HG03439 (cell line): ENCODE results near the gene LEKR1.

Experiments
- ATAC-seq: cut with Tn5 transposase; IDR thresholded peaks from one replicate; pipeline ENCODE4 v1.9.1; 2021; ENCODE audit warnings: mild to moderate bottlenecking, moderate library complexity; ENCODE audit not compliant: unreplicated experiment

The LEKR1 gene

GRCh38 chr3:157093096-157093495 lies 266.9 kb downstream of the LEKR1 start:
- no peak for ATAC-seq

DNA sequence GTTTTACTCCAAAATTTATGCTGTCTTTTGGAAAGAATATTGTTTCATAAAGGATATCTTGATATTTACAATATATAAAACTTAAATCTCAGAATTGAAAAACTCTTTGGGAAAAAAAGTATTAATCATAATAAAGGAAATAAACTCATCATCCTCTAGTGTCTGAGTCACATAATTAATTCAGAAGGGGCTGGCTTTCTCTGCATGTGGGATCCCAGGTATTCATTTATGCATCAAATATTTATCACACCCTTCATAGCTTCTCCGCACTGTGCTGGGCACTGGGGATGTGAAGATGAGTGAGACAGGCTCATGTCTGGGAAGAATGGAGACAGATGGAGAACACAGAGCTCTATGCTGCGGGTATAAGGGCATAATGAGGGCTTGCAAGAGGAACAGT lies 268.1 kb downstream of the LEKR1 start:
- ATAC-seq: no peak

DNA sequence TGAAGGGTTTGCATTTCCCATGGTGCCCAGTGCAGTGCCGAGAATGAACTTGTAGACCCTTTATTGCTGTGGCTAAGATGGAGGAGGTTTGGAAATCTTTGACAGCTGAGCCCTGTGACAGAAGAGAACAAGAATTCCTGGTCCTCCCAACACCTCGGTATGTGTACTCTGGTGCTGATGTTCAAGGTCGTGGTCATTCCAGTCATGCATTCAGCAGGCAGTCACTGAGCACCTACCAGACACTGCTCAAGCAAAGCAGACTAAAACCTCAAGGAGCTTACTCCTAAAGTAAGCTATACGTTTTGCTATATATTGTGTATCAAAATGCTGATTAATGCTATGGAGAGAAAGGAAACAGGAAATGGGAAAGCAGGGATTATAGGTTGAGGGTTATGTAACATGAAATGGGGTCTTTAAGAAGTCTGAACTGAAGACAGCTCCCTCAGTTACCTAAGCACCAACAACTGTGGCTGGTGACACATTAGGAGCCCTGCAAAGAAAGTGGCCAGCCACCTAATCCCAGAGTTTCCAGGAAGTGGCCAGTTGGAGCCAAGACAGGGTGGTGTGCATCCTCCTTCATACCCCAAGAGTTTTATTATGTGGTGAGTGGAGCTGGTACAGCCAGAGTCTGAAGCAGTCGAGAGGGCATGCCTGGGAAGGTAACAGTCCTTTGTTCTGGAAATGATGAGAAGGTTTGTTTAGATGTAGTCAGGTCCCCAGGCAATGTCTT lies 268.8 kb downstream of the LEKR1 start:
- no peak for ATAC-seq
